HEK293 (cell line): ENCODE measurements around the gene MLEC.

Experiments used
- BCL6B ChIP-seq: fragments of 450-650 bp; formaldehyde crosslinking; IDR thresholded peaks from 2 replicates; pipeline ENCODE4 v1.5.1; 2017; ENCODE audit warnings: missing biosample characterization, missing genetic modification characterization
- GFI1B ChIP-seq: fragments of 450-650 bp; formaldehyde crosslinking; IDR thresholded peaks from 2 replicates; pipeline ENCODE4 v1.5.1; 2016; ENCODE audit warnings: missing biosample characterization, missing genetic modification characterization
- GLI2 ChIP-seq: fragments of 450-650 bp; formaldehyde crosslinking; IDR thresholded peaks from 2 replicates; pipeline ENCODE4; 2017; ENCODE audit warnings: missing biosample characterization, missing genetic modification characterization, low read depth, borderline replicate concordance
- INSM2 ChIP-seq: fragments of 450-650 bp; formaldehyde crosslinking; IDR thresholded peaks from 2 replicates; pipeline ENCODE4 v1.5.1; 2016; ENCODE audit warnings: missing biosample characterization, missing genetic modification characterization
- MZF1 ChIP-seq: fragments of 450-650 bp; formaldehyde crosslinking; IDR thresholded peaks from 2 replicates; pipeline ENCODE4 v1.5.1; 2017; ENCODE audit warnings: missing biosample characterization, missing genetic modification characterization, borderline replicate concordance
- OSR2 ChIP-seq: fragments of 450-650 bp; formaldehyde crosslinking; IDR thresholded peaks from 2 replicates; pipeline ENCODE4 v1.5.1; 2016; ENCODE audit warnings: missing biosample characterization, missing genetic modification characterization
- REPIN1 ChIP-seq: fragments of 450-650 bp; formaldehyde crosslinking; IDR thresholded peaks from 2 replicates; pipeline ENCODE4 v1.5.1; 2017; ENCODE audit warnings: missing biosample characterization, missing genetic modification characterization, low read depth
- TSHZ1 ChIP-seq: fragments of 450-650 bp; formaldehyde crosslinking; IDR thresholded peaks from 2 replicates; pipeline ENCODE4 v1.5.1; 2016; ENCODE audit warnings: missing biosample characterization, missing genetic modification characterization, borderline replicate concordance
- ZEB2 ChIP-seq: fragments of 450-650 bp; formaldehyde crosslinking; IDR thresholded peaks from 2 replicates; pipeline ENCODE4 v1.5.1; 2016; ENCODE audit warnings: missing biosample characterization, missing genetic modification characterization
- ZFP69B ChIP-seq: fragments of 450-650 bp; formaldehyde crosslinking; IDR thresholded peaks from 2 replicates; pipeline ENCODE4 v1.5.1; 2016; ENCODE audit warnings: missing biosample characterization, missing genetic modification characterization
- ZNF169 ChIP-seq: fragments of 450-650 bp; formaldehyde crosslinking; IDR thresholded peaks from 2 replicates; pipeline ENCODE4 v1.5.1; 2016; ENCODE audit warnings: missing biosample characterization, missing genetic modification characterization
- ZNF18 ChIP-seq: fragments of 450-650 bp; formaldehyde crosslinking; IDR thresholded peaks from 2 replicates; pipeline ENCODE4 v1.5.1; 2016; ENCODE audit warnings: missing biosample characterization, missing genetic modification characterization
- ZNF280D ChIP-seq: fragments of 450-650 bp; formaldehyde crosslinking; IDR thresholded peaks from 2 replicates; pipeline ENCODE4 v1.5.1; 2016; ENCODE audit warnings: missing biosample characterization, missing genetic modification characterization
- ZNF366 ChIP-seq: fragments of 450-650 bp; formaldehyde crosslinking; conservative IDR thresholded peaks from 2 replicates; pipeline ENCODE4 v1.5.1; 2016; ENCODE audit warnings: missing biosample characterization, missing genetic modification characterization
- ZNF426 ChIP-seq: fragments of 450-650 bp; formaldehyde crosslinking; IDR thresholded peaks from 2 replicates; pipeline ENCODE4 v1.5.1; 2017; ENCODE audit warnings: missing biosample characterization, missing genetic modification characterization, mild to moderate bottlenecking, inconsistent platforms, moderate library complexity
- ZNF473 ChIP-seq: fragments of 450-650 bp; formaldehyde crosslinking; IDR thresholded peaks from 2 replicates; pipeline ENCODE4 v1.5.1; 2017; ENCODE audit warnings: missing biosample characterization, missing genetic modification characterization
- ZNF488 ChIP-seq: fragments of 450-650 bp; formaldehyde crosslinking; IDR thresholded peaks from 2 replicates; pipeline ENCODE4 v1.5.1; 2016; ENCODE audit warnings: missing biosample characterization, missing genetic modification characterization
- ZNF548 ChIP-seq: fragments of 450-650 bp; formaldehyde crosslinking; IDR thresholded peaks from 2 replicates; pipeline ENCODE4 v1.5.1; 2016; ENCODE audit warnings: missing biosample characterization, missing genetic modification characterization
- ZNF645 ChIP-seq: fragments of 450-650 bp; formaldehyde crosslinking; IDR thresholded peaks from 2 replicates; pipeline ENCODE4; 2016; ENCODE audit warnings: missing biosample characterization, missing genetic modification characterization
- ZNF658 ChIP-seq: fragments of 450-650 bp; formaldehyde crosslinking; IDR thresholded peaks from 2 replicates; pipeline ENCODE4; 2016; ENCODE audit warnings: missing biosample characterization, missing genetic modification characterization
- ZNF785 ChIP-seq: fragments of 450-650 bp; formaldehyde crosslinking; IDR thresholded peaks from 2 replicates; pipeline ENCODE4 v1.5.1; 2016; ENCODE audit warnings: missing biosample characterization, missing genetic modification characterization
- ZNF830 ChIP-seq: fragments of 450-650 bp; IDR thresholded peaks from 2 replicates; pipeline ENCODE4 v1.5.0; 2018; ENCODE audit warnings: missing biosample characterization, missing genetic modification characterization, low read depth, mild to moderate bottlenecking, moderate library complexity
- ZSCAN16 ChIP-seq: fragments of 450-650 bp; formaldehyde crosslinking; IDR thresholded peaks from 2 replicates; pipeline ENCODE4 v1.5.1; 2016; ENCODE audit warnings: missing biosample characterization, missing genetic modification characterization
- ZSCAN18 ChIP-seq: fragments of 450-650 bp; formaldehyde crosslinking; IDR thresholded peaks from 2 replicates; pipeline ENCODE4 v1.5.1; 2016; ENCODE audit warnings: missing biosample characterization, missing genetic modification characterization

The MLEC gene

GRCh38 chr12:120640861-120641833 lies 45.8 kb upstream of the MLEC start (continued):
- TF ChIP-seq BCL6B (tag by site-specific recombination) (no peak), REPIN1 (tag by site-specific recombination) (no peak), MZF1 (no peak), OSR2 (tag by site-specific recombination) (no peak), ZSCAN16 (tag by site-specific recombination) (no peak), INSM2 (tag by site-specific recombination) (no peak), ZNF18 (no peak), ZFP69B (tag by site-specific recombination) (no peak), ZNF548 (tag by site-specific recombination) (no peak), ZNF645 (tag by site-specific recombination) (no peak), ZNF658 (tag by site-specific recombination) (no peak), ZNF169 (tag by site-specific recombination) (no peak), ZNF366 (tag by site-specific recombination) (no peak), ZNF426 (tag by site-specific recombination) (no peak), ZSCAN18 (no peak), ZNF473 (tag by site-specific recombination) (no peak), ZNF830 (tag by site-specific recombination) (no peak), ZNF488 (no peak), ZNF280D (tag by site-specific recombination) (no peak), GLI2 (tag by site-specific recombination) (no peak), ZEB2 (tag by site-specific recombination) (peak; percentile 71), GFI1B (tag by site-specific recombination) (no peak), ZNF785 (tag by site-specific recombination) (no peak), TSHZ1 (tag by site-specific recombination) (no peak)
